HG03354 (cell line): ENCODE measurements around the gene ASNSD1.
"Not testable (repeated sequence)": the region's sequence is repeated elsewhere in the genome, so short reads cannot be mapped to it uniquely, and the experiment has no call there.

ENCODE experiments used
- ATAC-seq: cut with Tn5 transposase; IDR thresholded peaks from one replicate; pipeline ENCODE4 v1.9.1; 2021; ENCODE audit warnings: mild to moderate bottlenecking; ENCODE audit not compliant: unreplicated experiment, poor library complexity, severe bottlenecking

ASNSD1 gene

GRCh38 chr2:189681903-189682302, 20.6 kb downstream of the ASNSD1 start:
- ATAC-seq = no peak

DNA sequence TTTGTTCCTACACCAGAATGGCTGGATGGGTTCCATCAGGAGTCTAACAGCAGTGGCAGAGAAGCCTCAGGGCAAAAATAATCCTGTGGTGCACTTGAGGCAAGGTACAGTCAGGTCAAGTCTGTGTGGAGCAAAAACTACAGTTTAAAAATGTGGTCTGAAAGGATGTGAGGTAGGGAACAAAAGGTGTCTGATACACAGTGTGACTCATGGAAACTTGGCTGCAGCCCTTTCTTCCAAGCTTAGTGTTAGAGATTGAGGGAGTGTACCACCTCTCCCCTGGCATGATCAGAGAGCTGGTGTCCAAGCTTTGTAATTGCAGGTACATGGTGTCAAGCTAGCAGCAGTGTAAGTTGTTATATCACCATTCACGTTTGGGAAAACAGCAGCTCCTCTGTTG, 22.1 kb downstream of the ASNSD1 start:
- no peak for ATAC-seq

DNA sequence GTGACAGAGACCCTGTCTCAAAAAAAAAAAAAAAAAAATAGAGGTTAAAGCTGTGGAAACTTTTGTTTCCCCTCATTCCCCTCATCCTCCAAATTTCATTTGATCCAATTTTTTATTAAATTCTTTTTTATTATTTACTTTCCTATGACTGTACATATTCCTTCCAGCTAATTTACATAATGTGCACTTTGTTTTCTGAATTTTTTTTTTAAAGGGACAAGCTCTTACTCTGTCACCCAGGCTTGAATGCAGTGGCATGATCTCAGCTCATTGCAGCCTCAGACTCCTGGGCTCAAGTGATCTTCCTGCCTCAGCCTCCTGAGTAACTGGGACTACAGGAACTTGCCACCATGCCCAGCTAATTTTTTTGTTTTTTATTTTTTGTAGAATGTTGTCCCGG, 23.6 kb downstream of the ASNSD1 start:
- ATAC-seq = no peak

GRCh38 chr2:189685540-189686229, 24.4 kb downstream of the ASNSD1 start:
- ATAC-seq = no peak

- ATAC-seq = not testable (repeated sequence)
Observed at GRCh38 chr2:189687796-189688195, 26.5 kb downstream of the ASNSD1 start.

GRCh38 chr2:189696223-189696622, 35.0 kb downstream of the ASNSD1 start:
- no peak for ATAC-seq

DNA sequence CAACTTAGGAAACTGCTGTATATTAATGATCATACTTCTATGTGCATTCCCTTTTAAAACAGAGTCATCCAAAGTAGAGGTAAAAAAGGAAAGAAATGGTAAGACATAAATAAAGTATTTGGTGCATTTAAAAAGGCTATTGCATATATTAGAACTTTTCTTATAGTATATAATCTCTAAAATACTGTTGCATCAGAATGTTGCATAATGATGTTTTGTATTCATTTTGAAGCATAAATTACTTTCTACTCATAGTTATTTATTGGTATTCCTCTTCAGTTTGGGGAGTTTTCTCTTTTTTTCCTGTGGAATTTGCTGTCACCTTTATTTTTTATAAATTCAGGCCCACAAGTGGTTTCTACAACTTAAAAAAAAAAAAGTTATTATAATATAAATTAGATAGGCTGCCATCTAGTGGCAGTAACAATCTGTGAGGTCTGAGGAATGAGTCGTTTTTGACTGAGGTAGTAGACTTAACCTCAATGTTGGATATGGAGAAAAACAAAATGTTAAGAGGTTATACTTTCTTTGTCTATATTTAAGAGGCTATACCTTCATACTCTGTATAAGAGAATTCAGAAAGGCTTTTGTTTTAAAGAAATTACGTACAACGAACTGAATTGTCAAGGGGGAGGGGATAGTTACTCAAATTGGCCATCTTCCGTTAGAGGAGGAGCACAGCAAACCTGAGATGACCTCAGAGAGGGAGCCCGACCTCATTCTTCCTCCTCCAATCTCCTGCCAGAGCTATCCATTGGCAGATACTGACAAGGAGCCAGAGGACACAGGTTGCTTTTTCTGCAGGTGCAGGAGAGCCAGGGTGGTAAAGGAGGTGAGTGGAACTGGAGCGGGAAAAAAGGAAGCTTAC, 37.0 kb downstream of the ASNSD1 start:
- peak; percentile 65 for ATAC-seq

DNA sequence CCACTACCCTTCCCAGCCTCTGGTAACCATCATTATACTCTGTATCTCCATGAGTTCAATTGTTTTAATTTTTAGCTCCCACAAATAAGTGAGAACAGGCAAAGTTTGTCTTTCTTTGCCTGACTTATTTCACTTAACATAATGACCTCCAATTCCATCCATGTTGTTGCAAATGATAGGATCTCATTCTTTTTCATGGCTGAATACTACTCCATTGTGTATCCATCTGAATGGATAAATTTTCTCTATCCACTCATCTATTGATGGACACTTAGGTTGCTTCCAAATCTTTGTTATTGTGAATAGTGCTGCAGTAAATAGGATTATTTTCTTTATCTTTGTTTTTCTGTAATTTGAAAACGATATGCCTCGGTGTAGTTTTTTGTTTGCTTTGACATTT, 39.4 kb downstream of the ASNSD1 start:
- ATAC-seq = no peak

DNA sequence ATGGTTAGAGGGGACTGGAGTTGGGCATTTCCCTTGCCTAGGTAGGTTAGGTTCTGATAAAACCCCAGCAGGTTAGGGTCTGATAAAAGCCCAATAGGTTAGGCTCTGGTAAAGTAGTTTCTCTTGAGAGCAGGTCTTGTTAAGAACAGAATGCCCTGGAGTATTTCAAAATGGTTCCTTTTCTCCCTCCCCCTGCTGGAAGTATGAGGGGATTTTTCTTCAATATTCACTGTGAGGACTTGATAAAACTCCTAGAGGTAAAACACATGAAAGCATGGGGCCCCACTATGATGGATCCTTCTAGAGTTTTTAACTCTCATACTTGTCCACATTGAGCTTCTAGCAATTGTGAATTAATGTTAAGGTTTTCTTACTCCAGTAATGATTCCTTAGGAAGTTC, 40.8 kb downstream of the ASNSD1 start:
- ATAC-seq = no peak

GRCh38 chr2:189709501-189710221, 48.4 kb downstream of the ASNSD1 start:
- ATAC-seq = no peak

GRCh38 chr2:189717593-189717992, 56.3 kb downstream of the ASNSD1 start:
- ATAC-seq = not testable (repeated sequence)

DNA sequence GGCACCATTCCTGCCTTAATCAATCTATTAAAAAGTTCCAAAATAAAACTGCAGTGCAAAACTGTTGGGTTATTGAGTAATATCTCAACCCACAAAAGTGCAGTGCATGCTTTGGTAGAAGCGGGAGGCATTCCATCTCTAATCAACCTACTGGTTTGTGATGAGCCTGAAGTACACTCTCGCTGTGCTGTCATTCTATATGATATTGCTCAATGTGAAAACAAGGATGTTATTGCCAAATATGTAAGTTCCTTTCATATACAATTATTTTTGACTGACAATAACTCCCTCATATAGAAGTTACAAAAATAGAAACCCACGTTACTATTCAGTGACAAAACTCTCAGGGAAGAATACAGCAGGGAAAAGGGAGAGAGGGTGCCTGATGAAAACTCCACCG, 58.3 kb downstream of the ASNSD1 start:
- no peak for ATAC-seq
